Mesendoderm (in vitro differentiated cells): ENCODE measurements around the gene CCDC148. TPM values are rescaled to one million over a fixed set of nuclear protein-coding genes. Genes with fewer than 3 reads are reported as not detected.

Experiments
- DNase-seq: peaks from one replicate; pipeline ENCODE4 v3.0.0; 2013
- H2AK5ac ChIP-seq: 2 replicates; pipeline ENCODE4 v1.6.1; 2013; ENCODE audit warnings: low read length, inconsistent platforms
- H2BK120ac ChIP-seq: 2 replicates; pipeline ENCODE4 v1.6.1; 2013; ENCODE audit warnings: low read depth, mild to moderate bottlenecking, low read length, moderate library complexity, mixed read lengths
- H2BK15ac ChIP-seq: replicated peaks from 2 replicates; pipeline ENCODE4 v1.6.1; 2013; ENCODE audit warnings: low read depth, mild to moderate bottlenecking, moderate library complexity
- H2BK5ac ChIP-seq: 2 replicates; pipeline ENCODE4 v1.6.1; 2013; ENCODE audit warnings: low read length, inconsistent platforms
- H3K18ac ChIP-seq: 2 replicates; pipeline ENCODE4 v1.6.1; 2013; ENCODE audit warnings: mild to moderate bottlenecking, low read length, mixed read lengths
- H3K23ac ChIP-seq: one replicate; pipeline ENCODE4 v1.6.1; 2013; ENCODE audit warnings: low read length
- H3K27ac ChIP-seq: 2 replicates; pipeline ENCODE4 v1.5.1; 2013; ENCODE audit warnings: low read depth, mild to moderate bottlenecking, inconsistent platforms, low read length, moderate library complexity
- H3K27me3 ChIP-seq: 2 replicates; pipeline ENCODE4 v1.6.1; 2013; ENCODE audit warnings: low read length, control low read depth, mild to moderate bottlenecking, inconsistent platforms; ENCODE audit not compliant: insufficient read depth, poor library complexity
- H3K36me3 ChIP-seq: 2 replicates; pipeline ENCODE4 v1.6.1; 2013; ENCODE audit warnings: low read length, inconsistent platforms; ENCODE audit not compliant: control insufficient read depth, insufficient read depth
- H3K4ac ChIP-seq: one replicate; pipeline ENCODE4 v1.6.1; 2013; ENCODE audit warnings: low read depth, mild to moderate bottlenecking, low read length, moderate library complexity
- H3K4me1 ChIP-seq: 2 replicates; pipeline ENCODE4 v1.6.1; 2013; ENCODE audit warnings: low read depth, low read length, inconsistent platforms; ENCODE audit not compliant: control insufficient read depth
- H3K4me2 ChIP-seq: 2 replicates; pipeline ENCODE4 v1.6.1; 2013; ENCODE audit warnings: low read length
- H3K4me3 ChIP-seq: 2 replicates; pipeline ENCODE4 v1.5.1; 2013; ENCODE audit warnings: mild to moderate bottlenecking, low read length
- H3K56ac ChIP-seq: one replicate; pipeline ENCODE4 v1.6.1; 2013; ENCODE audit warnings: low read length
- H3K79me1 ChIP-seq: 2 replicates; pipeline ENCODE4 v1.6.1; 2013; ENCODE audit warnings: low read length, inconsistent platforms
- H3K79me2 ChIP-seq: 2 replicates; pipeline ENCODE4 v1.6.1; 2013; ENCODE audit warnings: mild to moderate bottlenecking, low read length; ENCODE audit not compliant: control insufficient read depth, insufficient read depth
- H3K9ac ChIP-seq: 2 replicates; pipeline ENCODE4 v1.6.1; 2013; ENCODE audit warnings: low read length, inconsistent platforms
- H4K5ac ChIP-seq: one replicate; pipeline ENCODE4 v1.6.1; 2013; ENCODE audit warnings: low read length
- H4K8ac ChIP-seq: one replicate; pipeline ENCODE4 v1.6.1; 2013; ENCODE audit warnings: low read depth, mild to moderate bottlenecking, control low read depth, low read length, moderate library complexity
- WGBS: extraction: QIAGEN DNeasy Blood & Tissue Kit; methylation state at CpG from one replicate; pipeline ENCODE4 v1.1.7; 2013; ENCODE audit warnings: low lambda C conversion rate, missing lambda C conversion rate; ENCODE audit not compliant: insufficient coverage; ENCODE audit errors: extremely low coverage; 5-methylcytosine and 5-hydroxymethylcytosine counted together
- small RNA-seq: library from polyadenylated mRNA; stranded (forward); fragments of <200 nt; extraction: miRNeasy Mini kit (QIAGEN cat#:217004); gene quantifications from one replicate; pipeline ENCODE3, GENCODE V24; 2013; ENCODE audit not compliant: insufficient read depth

The CCDC148 gene

DNA sequence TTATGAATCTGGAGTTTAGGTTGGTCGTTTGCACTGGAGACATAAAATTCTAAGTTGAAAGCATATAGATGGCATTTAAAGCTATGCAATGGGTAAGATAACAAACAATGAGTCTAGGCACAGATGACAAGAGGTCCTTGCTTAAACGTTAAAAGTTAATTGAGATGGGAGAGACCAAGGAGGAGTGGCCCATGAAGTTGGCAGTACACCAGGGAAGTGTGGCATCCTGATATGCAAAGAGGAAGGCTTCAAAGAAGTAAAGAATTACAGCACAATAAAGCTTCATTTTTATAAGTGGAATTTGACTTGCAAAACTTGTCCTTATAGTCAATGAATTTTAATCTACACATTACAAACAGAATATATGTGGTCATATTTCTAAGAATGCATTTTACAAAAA lies 331.7 kb downstream of the CCDC148 start:
- H3K4me3 ChIP-seq = no peak overlapping the region

More for the DNA sequence above, 331.7 kb downstream of the CCDC148 start:
- H3K27me3 ChIP-seq = no peaks in the 10 kb centered on the region
- H4K8ac ChIP-seq = no peak overlapping the region
- H3K79me2 ChIP-seq = no peaks in the 10 kb centered on the region
- H2BK5ac ChIP-seq = no peak overlapping the region
- no peak overlapping the region for H3K56ac ChIP-seq
- H3K27ac ChIP-seq = no peak overlapping the region
- H2AK5ac ChIP-seq = no peak overlapping the region
- H3K9ac ChIP-seq = no peak overlapping the region
- H4K5ac ChIP-seq = no peak overlapping the region
- no peaks in the 10 kb centered on the region for H3K4me1 ChIP-seq
- H3K4me2 ChIP-seq = no peak overlapping the region
- no peaks in the 10 kb centered on the region for H3K79me1 ChIP-seq
- no peak overlapping the region for H2BK15ac ChIP-seq
- no CpG with 5 or more reads among the region's 2 CpGs for WGBS
- DNase-seq = no peak
- H3K36me3 ChIP-seq = no peaks in the 10 kb centered on the region
- H2BK120ac ChIP-seq = no peak overlapping the region
- H3K18ac ChIP-seq = no peak overlapping the region
- H3K23ac ChIP-seq = no peak overlapping the region
- no peak overlapping the region for H3K4ac ChIP-seq

Small RNA genes within 50 kb of the gene (small RNA-seq; reads per million reads assigned to genes)
- not detected for gene RN7SL393P
